GM12892 (cell line): Measurements from ENCODE around the gene VPS33A.
A peak's percentile ranks its signal among the peaks of the same experiment; 100 is the strongest.

Source experiments
- DNase-seq: peaks from one replicate; pipeline ENCODE4 v3.0.0; 2011; ENCODE audit not compliant: insufficient read length
- FAIRE-seq: peaks from 2 replicates; lab custom pipeline; 2011; peaks lifted over from hg19 to GRCh38; lab: Jason Lieb, UNC
- POLR2A ChIP-seq: IDR thresholded peaks from 2 replicates; pipeline ENCODE4 v1.6.1; 2011; ENCODE audit warnings: low read depth, low read length, control low read depth
- POLR2AphosphoS5 ChIP-seq: IDR thresholded peaks from 2 replicates; pipeline ENCODE4 v1.6.1; 2011; ENCODE audit warnings: low read depth, low read length, control low read depth
- TAF1 ChIP-seq: IDR thresholded peaks from 2 replicates; pipeline ENCODE4 v1.6.1; 2011; ENCODE audit warnings: low read depth, mild to moderate bottlenecking, control low read depth, low read length, borderline replicate concordance

Gene VPS33A

DNA sequence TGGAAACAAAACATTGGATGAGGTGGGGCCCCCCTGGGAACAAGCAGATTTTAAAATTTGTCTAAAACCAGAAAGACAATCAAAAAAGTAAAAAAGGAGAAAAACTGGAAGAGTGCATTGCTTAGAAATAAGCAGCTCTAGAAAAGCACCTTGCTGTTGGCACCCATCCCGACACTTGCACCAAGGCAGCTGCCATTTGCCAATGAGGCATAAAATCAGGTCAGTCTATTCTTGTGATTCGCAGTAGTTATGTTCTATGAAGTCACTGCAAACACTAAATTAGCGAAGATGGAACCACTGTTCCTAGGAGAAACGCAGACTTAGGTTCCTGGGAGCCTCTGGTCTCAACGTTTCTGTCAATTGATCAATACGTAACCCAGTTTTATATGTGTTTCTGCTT is 16.2 kb downstream of the VPS33A start:
- no peak for FAIRE-seq
- DNase-seq = no peak
- TF ChIP-seq POLR2AphosphoS5 (no peak), TAF1 (no peak), POLR2A (no peak)

DNA sequence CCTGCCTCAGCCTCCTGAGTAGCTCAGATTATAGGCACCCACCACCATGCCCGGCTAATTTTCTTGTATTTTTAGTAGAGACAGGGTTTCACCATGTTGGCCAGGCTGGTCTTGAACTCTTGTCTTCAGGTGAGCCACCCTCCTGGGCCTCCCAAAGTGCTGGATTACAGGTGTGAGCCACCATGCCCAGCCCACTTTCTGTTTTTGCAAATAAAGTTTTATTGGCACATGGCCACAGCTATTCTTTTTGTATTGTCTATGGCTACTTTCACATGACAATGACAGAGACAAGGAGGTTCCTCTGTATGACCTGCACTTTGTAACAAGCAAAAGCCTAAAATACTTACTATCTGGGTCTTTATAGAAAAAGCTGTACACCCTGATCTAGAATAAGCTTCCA is 20.7 kb downstream of the VPS33A start:
- DNase-seq = no peak
- no peak for FAIRE-seq
- TF ChIP-seq POLR2A (no peak), POLR2AphosphoS5 (no peak), TAF1 (no peak)

DNA sequence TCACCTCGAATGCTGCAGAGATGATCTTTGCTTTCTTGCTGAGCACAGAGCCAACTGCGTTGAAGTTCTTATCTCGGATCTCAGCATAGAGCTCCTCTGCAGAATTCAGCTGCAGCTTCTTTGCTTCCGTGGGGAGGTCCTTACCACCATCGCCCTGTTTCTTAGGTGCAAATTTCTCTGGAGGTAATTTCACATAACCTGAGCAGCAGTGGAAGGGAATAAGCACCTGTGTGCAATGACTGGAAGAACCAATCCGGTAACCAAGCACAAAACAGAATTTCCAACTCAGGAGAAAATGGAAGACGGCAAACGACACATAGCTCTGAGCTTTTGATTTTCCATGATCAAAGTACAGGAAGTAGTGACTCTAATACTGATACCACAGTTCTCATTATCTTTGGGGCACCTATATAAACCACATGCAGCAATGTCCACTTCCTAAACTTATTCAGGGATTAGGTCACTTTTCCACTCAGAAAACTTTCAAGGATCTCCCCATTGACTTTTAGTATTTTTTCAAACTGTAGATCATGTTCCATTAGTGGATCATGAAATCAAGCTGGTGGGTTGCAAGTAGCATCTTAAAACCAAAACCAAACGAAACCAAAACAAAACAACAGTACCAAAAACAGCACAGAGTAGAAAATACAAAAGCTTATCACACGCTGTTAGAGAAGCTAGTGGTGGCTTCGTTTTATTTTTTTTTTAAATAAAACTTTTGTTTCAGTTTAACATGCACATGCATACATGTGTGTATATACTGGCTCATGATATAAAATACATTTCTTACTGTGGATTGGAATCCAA is 21.5 kb downstream of the VPS33A start:
- DNase-seq (no peak), FAIRE-seq (no peak)
- TF ChIP-seq POLR2AphosphoS5 (no peak), TAF1 (no peak), POLR2A (no peak)

GRCh38 chr12:122243965-122244364 is 22.3 kb downstream of the VPS33A start:
- no peak for DNase-seq
- no peak for TF ChIP-seq POLR2AphosphoS5
- no peak for TF ChIP-seq TAF1
- no peak for TF ChIP-seq POLR2A
- FAIRE-seq = peak; percentile 9

GRCh38 chr12:122238861-122239260 is 27.4 kb downstream of the VPS33A start:
- TF ChIP-seq POLR2AphosphoS5 (no peak), TAF1 (no peak), POLR2A (no peak)
- FAIRE-seq = no peak

DNA sequence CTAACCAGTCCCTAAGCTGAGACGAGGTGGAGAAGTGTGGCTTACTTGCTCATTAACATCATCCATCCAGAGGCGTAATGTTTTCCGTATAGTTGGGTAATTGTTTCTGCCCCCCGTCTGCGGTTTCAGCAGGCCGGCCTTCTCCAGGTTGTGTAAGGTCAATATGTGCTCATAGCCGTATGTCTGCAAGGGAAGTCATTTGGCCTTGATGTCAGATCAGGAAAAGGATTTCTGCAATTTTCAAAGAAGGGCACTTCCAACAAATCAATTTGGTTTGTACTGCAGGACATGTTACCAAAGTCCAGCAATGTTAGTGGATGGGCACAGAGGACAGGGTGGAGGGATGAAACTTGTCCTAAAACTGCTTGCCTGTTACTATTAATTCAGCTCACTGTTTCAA is 30.6 kb downstream of the VPS33A start:
- DNase-seq (no peak), FAIRE-seq (no peak)
- TF ChIP-seq TAF1 (no peak), POLR2A (no peak), POLR2AphosphoS5 (no peak)

More at GRCh38 chr12:122238861-122239260, 27.4 kb downstream of the VPS33A start:
- no peak for DNase-seq

DNA sequence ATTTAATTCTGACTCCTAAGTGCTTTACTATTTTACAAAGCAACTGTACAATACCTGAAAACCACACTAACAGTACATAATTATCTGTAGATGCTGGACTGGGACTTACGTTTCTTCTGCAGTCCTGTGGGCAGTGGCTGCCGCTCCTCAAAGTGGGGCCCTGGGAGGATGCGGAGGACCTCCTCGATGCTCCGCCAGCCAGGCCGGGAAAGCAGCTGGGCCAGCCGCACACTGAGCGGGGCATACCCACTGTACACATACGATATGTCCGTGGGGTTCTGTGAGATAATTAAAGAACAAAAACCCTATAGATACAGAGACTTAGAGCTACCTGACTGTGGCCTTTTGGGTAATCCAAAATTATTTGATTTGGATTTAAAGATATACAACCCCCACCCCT is 33.6 kb downstream of the VPS33A start:
- no peak for FAIRE-seq
- TF ChIP-seq POLR2AphosphoS5 (no peak), POLR2A (no peak), TAF1 (no peak)
- DNase-seq = no peak

GRCh38 chr12:122230798-122231197 is 35.5 kb downstream of the VPS33A start:
- FAIRE-seq (no peak), DNase-seq (no peak)
- TF ChIP-seq TAF1 (no peak), POLR2AphosphoS5 (no peak), POLR2A (no peak)

- DNase-seq = no peak
- TF ChIP-seq POLR2A = no peak
- no peak for TF ChIP-seq TAF1
- FAIRE-seq = no peak
These were observed 38.2 kb downstream of the VPS33A start for GRCh38 chr12:122228092-122228491.

DNA sequence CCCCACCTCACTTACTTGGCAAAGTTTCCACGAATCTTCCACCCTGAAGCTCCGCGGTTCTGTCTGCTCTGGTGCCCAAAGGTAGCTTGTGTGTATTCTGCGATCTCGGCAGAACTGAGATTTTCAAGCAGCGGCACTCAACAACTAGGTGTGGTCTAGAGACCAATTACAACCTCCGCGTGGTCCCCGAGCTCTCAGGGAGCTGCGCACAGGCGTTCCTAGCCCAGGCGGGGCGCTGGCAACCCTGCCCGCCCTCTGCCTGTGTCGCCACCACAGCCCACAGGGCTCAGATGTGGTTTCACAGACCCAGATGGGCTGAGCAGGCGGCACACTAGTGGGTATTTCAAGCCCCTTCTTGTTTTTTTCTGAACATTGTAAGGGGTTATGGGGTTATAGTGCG is 39.0 kb downstream of the VPS33A start:
- DNase-seq (no peak), FAIRE-seq (no peak)
- TF ChIP-seq POLR2A (no peak), POLR2AphosphoS5 (no peak), TAF1 (no peak)

DNA sequence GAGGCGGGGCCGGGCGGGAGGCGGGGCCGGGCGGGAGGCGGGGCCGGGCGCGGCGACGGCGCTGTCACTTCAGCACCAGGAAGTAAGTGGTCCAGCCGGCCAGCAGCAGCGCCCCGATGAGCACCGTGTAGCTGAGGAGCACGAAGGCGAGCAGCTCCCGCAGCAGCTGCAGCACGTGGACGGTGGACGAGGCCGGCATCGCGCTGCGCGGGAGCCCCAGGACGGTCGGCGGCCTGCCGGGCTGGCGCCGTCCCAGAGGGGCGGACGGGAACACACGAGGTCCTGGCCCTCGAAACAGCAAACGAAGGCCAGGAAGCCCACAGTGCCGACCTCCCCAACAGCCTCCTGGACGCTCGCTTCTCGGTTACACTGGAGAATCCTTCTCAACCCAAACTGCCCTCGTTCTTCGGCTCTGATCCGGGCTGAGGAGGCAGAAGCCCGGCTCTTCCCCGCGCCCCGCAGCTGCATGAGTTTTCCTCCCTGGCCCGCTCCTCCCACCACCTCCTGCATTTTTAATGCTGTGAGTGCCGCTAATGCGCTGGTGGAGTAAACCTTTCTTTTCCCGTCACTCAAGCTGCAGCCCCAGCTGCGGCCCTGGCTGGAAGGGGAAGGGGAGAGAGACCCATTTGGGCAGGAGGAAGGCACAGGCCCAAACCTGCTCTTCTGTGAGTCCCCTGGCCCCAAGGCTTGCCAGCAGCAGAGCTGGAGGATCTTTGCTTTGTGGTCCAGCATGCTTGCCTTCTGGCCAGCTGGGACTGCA is 39.7 kb downstream of the VPS33A start:
- no peak for DNase-seq
- TF ChIP-seq TAF1 (no peak), POLR2AphosphoS5 (no peak), POLR2A (no peak)
- FAIRE-seq = peak; percentile 5
